Stimulated activated CD4-positive, alpha-beta T cell treated with anti-CD3 and anti-CD28 coated beads, Interleukin-4, amount 100 ng/mL, for 48 hours (primary cell): ENCODE measurements around the gene EHD4.

Experiments
- DNase-seq, 2 donors: peaks; one replicate each; pipeline ENCODE4 v3.0.0-alpha.2; 2020; ENCODE audit warnings: low read depth in 2 of 2

The EHD4 gene

GRCh38 chr15:41994772-41995475 is 22.6 kb upstream of the EHD4 start:
- DNase-seq = no peak

GRCh38 chr15:41994171-41994650 is 21.9 kb upstream of the EHD4 start:
- DNase-seq = no peak

GRCh38 chr15:41993472-41994170 is 21.3 kb upstream of the EHD4 start:
- no peak for DNase-seq

DNA sequence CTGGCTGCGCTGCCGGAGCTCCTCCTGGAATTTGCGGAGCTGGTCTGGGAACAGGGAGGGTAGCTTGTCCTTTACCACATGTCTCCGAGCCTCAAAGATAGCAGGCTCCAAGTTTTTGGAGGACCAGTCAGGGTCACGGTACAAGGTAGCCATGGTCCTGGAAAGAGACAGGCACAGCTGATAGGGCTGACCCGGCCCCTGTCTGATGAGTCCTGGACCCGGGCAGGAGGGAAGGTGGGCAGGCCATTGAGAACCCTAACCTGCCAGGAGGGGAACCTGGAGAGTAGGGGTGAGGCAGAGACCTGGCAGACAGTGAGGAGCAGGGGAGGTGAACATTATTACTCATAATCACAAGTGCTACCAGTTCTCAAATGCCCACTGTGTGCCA is 20.4 kb upstream of the EHD4 start:
- DNase-seq = no peak

DNA sequence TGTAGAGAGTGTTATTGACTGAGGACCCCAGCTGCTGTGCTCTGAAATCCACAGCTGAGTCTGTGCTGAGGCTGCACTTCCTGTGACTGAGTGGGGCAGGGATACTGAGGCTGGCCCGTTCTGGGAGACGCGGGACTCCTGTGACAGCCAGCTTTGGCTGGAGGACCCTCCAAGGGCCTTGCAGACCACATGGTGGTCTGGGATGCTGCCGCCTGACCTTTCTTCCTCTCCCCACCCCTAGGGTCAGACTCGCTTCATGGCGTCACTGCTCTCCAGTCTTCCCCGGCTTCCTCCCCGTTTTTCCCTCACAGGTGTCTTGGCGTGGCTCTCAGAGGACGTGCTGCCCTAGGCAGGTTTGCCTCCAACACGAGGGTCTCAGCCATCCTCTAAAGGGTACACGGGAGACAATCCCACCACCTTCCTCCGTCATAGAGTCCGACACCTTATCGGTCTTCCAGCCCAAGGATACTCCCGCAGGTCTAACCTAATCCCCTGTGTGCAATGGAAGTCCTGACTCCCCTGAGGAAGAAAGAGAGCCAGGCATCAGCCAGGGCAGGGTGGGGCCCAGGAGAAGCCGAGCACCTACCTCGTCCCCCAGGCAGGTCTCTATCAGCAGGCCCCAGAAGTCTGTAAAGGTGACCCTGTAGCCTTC is 19.9 kb upstream of the EHD4 start:
- no peak for DNase-seq

GRCh38 chr15:41990691-41991090 is 18.3 kb upstream of the EHD4 start:
- no peak for DNase-seq

GRCh38 chr15:41990243-41990605 is 17.9 kb upstream of the EHD4 start:
- DNase-seq = no peak

GRCh38 chr15:41989573-41990242 is 17.4 kb upstream of the EHD4 start:
- peak; percentile 80 to 93 for DNase-seq

GRCh38 chr15:41988896-41989572 is 16.7 kb upstream of the EHD4 start:
- no peak for DNase-seq

- no peak for DNase-seq
Measured at GRCh38 chr15:41987925-41988275, 15.5 kb upstream of the EHD4 start.

- no peak for DNase-seq
Measured at GRCh38 chr15:41987246-41987924, 15.0 kb upstream of the EHD4 start.

GRCh38 chr15:41985236-41986160 is 13.1 kb upstream of the EHD4 start:
- DNase-seq = no peak

- DNase-seq = no peak
Measured at GRCh38 chr15:41984622-41985021, 12.3 kb upstream of the EHD4 start.

GRCh38 chr15:41983621-41984571 is 11.5 kb upstream of the EHD4 start:
- no peak for DNase-seq

DNA sequence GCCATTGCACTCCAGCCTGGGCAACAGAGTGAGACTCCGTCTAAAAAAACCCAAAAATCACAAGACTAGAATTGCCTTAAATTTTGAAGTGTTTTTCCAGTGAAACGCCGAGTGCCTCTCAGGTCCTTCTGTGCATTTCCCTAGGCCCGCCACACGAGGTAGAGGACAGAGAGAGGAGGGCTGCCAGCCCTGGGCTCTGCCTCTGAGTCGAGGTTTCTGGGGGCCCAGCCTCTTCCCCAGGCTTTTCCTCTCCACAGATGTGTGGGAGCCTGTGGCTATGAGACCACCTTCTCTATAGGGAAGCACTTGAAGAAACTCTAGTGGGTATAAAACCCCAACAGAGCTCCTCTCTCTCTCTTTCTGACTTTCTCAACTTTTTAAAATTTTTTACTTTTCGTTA is 10.9 kb upstream of the EHD4 start:
- DNase-seq = no peak

- no peak for DNase-seq
Measured at GRCh38 chr15:41982133-41982930, 10.0 kb upstream of the EHD4 start.

GRCh38 chr15:41981371-41982132 is 9.2 kb upstream of the EHD4 start:
- no peak for DNase-seq
